HUDEP-2 (cell line): ENCODE results near the gene ELP6.

Experiments
- DNase-seq, 76 experiments: peaks; one replicate each; lab custom pipeline; 2025; ENCODE audit not compliant: unreplicated experiment in 76 of 76; lab: John Stamatoyannopoulos, UW

Gene ELP6

GRCh38 chr3:47513125-47513929, at the start of gene ELP6:
Gene ELP6, minus strand, starts transcription at chr3:47513712. Its CDS starts 122 bp downstream, at chr3:47513590.
- peak; percentile 39 to 99 (median 94) for DNase-seq

- no peak for DNase-seq
Observed at GRCh38 chr3:47556351-47556750, 42.8 kb upstream of the ELP6 start.

- DNase-seq, result no peak
Observed at GRCh38 chr3:47554335-47554734, 40.8 kb upstream of the ELP6 start.

DNA sequence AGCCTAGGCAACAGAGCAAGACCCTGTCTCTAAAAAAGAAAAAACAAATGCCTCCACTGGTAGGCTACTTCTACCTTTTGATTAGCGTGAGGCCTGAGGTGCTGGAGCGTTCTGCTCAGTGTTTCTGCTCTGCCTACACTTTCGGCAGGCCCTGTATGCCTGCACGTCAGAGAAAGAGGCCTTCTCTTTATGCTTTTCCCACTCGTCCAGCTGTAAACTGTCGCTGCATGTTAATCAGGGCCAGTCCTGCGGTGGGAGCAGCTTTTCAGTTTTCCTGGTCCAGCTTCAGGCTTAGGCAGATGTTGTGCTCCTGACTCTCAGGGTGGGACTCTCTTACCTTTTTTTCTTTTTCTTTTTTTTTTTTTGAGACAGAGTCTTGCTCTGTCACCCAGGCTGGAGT, 39.9 kb upstream of the ELP6 start:
- no peak for DNase-seq

DNA sequence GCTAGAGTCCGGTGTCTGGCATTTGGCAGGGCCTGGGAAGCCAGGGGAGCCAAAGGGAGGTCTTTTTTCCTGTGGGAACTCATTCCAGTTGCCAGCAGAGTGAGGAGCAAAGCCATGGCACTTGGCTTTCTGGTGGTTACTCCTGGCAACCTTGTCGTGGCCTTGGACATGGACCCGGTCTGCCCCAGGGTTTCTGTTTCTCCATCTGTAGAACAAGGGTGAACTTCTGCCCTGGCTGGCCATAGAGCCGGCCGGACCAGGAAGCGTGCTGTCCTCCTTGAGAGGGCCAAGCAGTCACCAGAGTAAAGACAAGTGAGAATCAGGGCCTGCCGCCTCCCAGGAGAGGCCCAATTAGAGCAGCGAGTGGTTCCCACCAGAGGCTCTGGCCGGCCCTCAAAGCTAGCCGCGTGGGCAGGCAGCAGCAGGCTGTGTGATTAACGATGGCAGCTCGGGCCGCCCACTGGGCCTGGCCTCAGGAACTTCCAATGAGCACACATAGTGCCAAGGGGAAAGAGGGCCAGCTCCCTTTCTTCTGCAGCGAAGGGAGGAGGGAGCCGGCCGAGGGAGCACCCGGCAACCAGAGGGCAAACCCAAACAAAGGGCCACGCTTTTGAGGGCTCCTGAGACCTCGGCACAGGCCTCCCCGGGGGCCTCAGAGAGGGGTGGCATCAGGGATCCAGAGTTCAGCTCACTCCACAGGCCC, 29.1 kb upstream of the ELP6 start:
- DNase-seq, result no peak

GRCh38 chr3:47541583-47542108, 28.1 kb upstream of the ELP6 start:
- DNase-seq, result no peak

DNA sequence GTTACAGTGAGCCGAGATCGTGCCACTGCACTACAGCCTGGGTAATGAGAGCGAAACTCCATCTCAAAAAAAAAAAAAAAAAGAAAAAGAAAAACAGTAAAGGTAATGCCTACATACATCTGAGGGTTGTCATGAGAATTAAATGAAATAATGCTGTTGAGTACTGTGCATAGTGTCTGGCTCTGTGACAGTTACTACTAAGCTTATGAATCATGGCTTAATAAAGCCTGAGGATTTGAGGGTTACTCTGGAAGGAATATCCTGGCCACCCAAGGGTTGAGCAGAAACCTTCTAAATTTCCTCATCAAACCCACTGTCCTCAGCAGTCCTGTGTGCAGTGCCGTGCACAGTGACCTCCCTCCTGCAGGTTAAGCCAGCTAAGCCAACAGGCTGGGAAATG, 26.8 kb upstream of the ELP6 start:
- DNase-seq, result no peak

- DNase-seq, result no peak
Observed at GRCh38 chr3:47536967-47537366, 23.5 kb upstream of the ELP6 start.

- DNase-seq, result no peak
Observed at GRCh38 chr3:47536221-47536891, 22.8 kb upstream of the ELP6 start.

DNA sequence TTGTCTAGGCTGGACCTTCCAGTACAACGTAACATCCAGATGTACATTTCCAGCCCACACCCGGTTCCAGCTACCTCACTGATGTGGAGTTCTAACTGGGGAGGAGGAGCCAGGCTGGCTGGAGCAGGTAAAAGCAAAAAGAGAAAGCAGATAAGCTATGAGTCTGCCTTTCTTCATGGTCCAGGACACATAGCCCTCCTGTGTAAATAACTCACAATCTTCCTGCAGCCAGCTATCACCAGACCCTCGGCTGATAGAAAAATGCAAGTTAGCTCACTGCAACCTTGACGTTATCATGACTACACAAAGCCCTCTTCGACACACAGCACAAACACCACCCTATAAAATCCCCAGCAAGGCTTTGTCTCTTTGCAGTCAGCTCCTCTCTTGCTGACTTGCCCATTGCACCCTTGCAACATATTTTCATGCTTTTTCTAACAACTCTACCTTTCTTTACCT, 20.5 kb upstream of the ELP6 start:
- DNase-seq, result no peak

DNA sequence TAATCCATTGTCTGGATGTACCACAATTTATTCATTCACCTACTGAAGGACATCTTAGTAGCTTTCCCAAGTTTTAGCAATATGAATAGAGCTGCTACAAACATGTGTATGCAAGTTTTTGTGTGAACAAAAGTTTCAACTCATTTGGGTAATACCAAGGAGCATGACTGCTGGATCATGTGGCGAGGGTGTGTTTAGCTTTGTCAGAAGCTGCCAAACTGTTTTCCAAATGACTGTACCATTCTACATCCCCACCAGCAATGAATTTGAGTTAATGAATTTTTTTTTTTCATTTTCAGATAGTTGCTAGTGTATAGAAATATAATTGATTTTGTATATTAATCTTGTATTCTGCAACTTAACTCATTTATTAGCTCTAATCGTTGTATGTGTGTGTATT, 20.0 kb upstream of the ELP6 start:
- no peak for DNase-seq

DNA sequence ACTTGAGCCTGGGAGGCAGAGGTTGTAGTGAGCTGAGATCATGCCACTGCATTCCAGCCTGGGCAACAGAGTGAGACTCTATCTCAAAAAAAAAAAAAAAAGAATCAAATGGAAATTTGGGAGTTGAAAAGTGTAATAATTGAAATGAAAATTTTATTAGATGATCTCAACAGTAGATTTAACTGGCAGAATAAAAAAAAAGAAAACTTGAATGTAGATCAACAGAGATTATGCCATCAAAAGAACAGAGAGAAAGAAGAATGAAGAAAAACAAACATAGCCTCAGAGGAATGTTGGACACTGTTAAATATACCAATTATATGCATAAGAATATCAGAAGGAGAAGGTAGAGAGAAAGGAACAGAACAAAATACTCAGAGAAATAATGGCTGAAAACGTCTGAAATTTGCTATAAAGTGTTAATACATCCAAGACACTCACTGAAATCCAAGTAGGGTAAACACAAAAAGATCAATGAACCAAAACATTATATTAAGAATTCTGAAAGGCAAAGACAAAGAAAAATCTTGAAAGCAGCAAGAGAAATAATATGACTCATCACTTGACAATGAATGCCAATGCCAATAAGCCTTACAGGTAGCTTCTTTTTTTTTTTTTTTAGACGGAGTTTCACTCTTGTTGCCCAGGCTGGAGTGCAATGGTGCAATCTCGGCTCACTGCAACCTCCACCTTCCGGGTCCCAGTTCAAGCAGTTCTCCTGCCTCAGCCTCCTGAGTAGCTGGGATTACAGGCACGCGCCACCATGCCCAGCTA, 14.6 kb upstream of the ELP6 start:
- DNase-seq, result no peak

DNA sequence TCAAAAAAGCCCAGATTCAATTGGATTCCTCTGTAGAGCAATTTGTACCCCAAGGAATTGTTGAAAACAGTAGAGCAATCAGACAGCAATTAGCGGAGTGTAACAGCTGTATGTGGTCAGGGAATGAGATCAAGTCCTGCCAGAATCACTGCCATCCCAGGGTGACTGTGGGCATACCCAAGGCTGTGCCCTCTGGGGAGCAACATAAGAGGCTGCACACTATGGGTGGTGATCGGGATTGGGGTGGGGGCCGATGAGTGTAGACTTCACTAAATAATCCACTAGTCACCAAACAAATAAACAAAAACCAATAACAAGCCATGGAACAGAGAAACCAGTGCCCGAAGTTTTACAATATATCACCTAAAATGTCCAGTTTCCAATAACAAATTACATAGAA, 12.1 kb upstream of the ELP6 start:
- no peak for DNase-seq

GRCh38 chr3:47523310-47524073, 10.0 kb upstream of the ELP6 start:
- DNase-seq, result no peak

GRCh38 chr3:47522082-47522987, 8.8 kb upstream of the ELP6 start:
- peak in 75 of 76 experiments; percentile 20 to 88 (median 71) for DNase-seq

DNA sequence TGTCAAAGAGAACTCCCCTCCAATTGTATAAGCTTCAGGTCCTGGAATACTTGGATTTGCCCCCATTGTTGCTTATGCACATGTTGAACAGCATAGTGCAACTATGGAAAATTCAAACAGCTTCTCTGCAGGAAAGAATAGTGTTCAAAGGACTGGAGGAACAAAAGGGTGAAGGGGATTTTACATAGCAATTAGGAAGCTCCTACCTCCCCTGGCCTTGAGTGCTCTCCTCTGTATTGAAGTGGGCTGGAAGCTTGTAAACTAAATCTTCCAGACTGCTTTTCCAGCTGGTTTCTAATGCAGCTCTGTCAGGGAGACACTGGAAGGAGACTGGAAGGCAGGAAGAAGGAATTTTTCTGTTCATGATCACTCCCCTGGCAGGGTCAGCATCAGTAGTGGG, 7.2 kb upstream of the ELP6 start:
- no peak for DNase-seq

DNA sequence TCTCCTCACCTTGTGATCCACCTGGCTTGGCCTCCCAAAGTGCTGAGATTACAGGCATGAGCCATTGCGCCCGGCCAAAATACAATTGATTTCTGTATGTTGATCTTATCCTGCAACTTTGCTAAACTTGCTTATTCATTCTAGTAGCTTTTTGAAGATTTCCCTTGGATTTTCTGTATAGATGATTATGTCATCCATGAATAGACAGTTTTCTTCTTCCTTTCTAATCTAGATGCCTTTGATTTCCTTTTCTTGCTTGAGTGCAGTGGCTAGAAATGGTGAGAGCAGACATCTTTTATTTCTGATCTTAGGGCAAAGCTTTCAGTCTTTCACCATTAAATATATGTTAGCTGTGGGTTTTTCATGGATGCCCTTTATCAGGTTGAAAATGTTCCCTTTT, 4.4 kb upstream of the ELP6 start:
- DNase-seq, result no peak

DNA sequence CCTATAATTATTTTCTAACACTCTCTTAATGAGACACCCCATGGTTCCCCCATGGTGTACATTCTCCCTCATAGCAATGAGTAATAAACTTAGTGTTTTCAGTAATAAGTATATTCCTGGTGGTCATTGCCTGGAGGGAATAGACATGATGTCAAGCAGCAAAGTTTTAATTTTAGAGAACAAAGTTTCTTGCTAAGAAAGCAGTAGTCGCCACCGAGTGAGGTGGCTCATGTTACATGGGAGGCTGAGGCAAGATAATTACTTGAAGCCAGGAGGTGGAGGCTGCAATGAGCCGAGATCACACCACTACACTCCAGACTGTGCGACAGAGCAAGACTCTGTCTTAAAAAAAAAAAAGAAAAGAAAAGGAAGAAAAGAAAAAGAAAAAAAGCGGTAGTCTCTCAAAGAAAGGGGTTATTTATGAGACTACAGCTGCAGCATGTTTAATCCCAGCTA, 2.4 kb upstream of the ELP6 start:
- DNase-seq, result no peak

DNA sequence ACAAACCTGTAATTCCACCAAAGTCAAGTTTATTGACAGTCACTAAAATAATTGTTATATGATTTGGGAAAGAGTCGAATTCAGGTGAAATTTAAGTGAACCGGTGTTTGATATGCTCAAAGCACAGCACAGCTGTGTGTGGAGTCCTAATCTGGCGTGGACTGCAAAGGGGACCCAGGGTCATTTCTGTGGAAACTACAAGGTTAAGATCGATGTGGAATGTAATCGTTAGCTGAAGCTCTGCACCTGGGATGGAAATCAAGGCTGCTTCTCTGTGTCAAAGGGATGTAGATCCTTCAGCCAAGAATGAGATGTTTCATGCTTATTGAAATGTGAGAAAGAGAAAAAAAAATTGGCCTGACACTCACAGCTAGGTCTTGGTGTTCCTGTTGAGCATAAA, 1.6 kb upstream of the ELP6 start:
- DNase-seq, result no peak
